ENCODE results near the gene RAB11FIP3.

RAB11FIP3 gene

DNA sequence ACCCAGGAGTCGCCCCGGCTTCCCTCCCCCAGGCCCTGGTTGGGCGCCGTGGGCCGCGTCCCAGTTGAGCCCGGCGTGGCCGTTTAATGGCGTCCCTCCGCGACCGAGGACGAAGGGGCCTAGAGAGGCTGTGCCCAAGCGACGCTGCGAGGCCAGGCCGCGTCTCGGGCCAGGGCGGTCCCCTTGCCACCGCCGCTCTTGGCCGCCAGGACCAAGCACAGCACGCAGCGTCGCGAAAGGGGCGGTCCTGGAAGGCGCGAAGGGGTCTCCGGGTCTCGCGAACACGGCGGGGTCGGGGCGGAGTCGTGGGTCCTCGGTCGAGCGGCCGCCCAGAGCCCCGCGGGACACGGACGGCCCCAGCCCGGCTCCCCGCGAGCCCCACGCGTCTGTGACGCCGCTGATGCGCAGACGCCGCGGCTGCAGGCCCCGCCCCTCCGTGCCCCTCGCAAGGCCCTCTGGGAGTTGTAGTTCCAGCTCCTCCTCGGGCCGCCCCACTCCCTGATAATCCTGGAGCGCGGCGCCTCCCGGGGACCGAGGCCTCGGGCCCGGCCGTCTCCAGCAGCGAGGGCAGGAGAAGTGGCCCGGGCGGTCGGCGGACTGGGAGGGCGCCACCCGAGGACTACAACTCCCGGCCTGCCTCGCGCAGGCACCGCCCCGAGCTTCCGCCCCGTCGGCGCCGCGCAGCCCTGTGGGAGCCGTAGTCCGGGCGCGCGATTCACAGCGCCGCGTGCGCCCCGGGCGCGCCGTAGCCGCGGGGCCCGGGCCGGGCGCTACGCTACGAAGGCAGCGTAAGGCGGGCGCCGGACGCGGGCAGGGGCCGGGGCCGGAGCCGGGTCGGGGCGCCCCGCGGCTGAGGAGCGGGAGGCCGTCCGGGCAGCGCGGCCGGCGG lies 101.8 kb downstream of the RAB11FIP3 start, which contains the start of gene CAPN15:
Gene CAPN15, plus strand, starts transcription at position 698 of the 889 bp plus-strand sequence. CDS start 19,127 bp downstream, outside the sequence.
- TF ChIP-seq, protein P1, sequence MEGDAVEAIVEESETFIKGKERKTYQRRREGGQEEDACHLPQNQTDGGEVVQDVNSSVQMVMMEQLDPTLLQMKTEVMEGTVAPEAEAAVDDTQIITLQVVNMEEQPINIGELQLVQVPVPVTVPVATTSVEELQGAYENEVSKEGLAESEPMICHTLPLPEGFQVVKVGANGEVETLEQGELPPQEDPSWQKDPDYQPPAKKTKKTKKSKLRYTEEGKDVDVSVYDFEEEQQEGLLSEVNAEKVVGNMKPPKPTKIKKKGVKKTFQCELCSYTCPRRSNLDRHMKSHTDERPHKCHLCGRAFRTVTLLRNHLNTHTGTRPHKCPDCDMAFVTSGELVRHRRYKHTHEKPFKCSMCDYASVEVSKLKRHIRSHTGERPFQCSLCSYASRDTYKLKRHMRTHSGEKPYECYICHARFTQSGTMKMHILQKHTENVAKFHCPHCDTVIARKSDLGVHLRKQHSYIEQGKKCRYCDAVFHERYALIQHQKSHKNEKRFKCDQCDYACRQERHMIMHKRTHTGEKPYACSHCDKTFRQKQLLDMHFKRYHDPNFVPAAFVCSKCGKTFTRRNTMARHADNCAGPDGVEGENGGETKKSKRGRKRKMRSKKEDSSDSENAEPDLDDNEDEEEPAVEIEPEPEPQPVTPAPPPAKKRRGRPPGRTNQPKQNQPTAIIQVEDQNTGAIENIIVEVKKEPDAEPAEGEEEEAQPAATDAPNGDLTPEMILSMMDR (conservative IDR thresholded peaks at IDR 0.05; ENCODE audit: control insufficient read depth, insufficient read depth, low read depth, low read length) = no peak
- peak within 1 kb of the TSS; percentile 74 for H3K4me3 ChIP-seq (ENCODE audit: control insufficient read depth, low read depth, low read length)
- peak; percentile 74 for DNase-seq (ENCODE audit: low read depth)

DNA sequence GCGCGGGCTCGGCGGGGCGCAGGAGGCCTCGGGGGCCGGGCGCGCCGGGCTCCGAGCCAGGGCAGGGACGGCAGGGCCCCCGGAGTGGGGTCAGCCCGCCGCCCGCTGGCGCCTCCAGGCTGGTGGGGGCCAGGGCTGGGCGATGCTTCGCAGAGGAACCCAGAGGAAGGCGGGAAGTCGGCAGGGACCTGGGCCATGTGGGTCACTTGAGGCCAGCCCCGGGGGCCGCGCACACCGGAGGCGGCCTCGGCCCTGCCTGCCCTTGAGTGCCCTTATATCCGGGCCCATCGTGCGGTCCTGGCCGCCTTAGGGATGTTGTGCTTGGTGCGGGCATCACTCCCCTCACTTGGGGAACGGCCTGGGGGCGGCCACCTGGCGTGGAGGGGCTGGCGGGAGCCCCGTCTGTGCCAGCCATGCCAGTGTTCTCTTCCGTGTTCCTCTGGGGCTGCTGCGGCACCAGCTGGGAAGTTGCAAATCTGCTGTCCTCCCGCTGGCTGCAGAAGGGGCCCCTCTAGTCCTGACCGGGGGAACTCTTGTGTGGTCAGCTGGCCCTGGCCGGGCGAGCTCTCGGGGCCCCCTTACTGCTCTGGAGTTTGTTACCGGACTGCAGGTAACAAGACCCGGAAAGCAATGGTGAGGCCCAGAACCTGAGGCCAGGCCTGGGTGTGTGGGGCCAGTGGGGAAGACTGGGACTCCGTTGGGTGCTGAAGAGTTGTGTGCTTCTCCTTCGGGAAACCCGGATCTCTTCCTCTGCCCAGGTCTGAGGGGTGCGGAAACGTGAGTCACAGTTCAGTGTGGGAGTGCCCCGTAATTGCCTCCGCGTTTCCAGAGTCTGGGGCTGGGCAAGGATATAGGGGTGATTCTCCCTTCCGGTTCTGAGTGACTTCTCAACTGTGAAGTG lies 102.9 kb downstream of the RAB11FIP3 start:
- TF ChIP-seq, protein P1 (conservative IDR thresholded peaks at IDR 0.05; ENCODE audit: control insufficient read depth, insufficient read depth, low read depth, low read length) = no peak
- peak; percentile 76 for DNase-seq (ENCODE audit: low read depth)
- peak overlapping the region; percentile 74 for H3K4me3 ChIP-seq (ENCODE audit: control insufficient read depth, low read depth, low read length)

DNA sequence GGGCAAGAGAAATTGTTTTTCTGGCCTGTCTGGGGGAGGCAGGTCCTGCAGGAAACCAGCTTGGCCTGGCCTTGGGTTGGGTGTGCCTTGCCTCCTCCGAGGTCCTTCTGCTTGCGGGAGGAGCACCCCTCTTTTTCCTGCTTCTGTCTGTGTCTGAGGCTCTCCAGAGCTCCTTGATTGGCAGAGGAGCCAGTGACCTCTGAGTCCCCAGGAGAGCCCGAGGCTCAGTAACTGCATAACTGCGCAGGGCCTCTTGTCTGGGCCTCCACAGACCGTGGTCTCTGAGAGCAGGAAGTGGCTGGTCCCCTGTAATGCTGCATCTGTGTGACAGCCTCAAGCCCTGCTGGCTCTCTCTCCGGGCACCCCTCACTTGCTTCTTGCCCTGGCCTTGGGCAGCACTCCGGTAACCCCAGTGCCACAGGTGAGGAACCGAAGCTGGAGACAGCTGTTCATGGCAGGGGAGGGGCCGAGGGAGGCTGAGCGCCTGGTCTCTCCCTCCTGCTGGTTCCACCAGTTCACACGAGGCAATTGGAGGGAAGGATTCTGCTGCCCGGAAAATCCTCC lies 103.6 kb downstream of the RAB11FIP3 start:
- TF ChIP-seq, protein P1 (conservative IDR thresholded peaks at IDR 0.05; ENCODE audit: control insufficient read depth, insufficient read depth, low read depth, low read length) = no peak
- peak overlapping the region; percentile 74 for H3K4me3 ChIP-seq (ENCODE audit: control insufficient read depth, low read depth, low read length)
- DNase-seq (ENCODE audit: low read depth) = peak; percentile 7

DNA sequence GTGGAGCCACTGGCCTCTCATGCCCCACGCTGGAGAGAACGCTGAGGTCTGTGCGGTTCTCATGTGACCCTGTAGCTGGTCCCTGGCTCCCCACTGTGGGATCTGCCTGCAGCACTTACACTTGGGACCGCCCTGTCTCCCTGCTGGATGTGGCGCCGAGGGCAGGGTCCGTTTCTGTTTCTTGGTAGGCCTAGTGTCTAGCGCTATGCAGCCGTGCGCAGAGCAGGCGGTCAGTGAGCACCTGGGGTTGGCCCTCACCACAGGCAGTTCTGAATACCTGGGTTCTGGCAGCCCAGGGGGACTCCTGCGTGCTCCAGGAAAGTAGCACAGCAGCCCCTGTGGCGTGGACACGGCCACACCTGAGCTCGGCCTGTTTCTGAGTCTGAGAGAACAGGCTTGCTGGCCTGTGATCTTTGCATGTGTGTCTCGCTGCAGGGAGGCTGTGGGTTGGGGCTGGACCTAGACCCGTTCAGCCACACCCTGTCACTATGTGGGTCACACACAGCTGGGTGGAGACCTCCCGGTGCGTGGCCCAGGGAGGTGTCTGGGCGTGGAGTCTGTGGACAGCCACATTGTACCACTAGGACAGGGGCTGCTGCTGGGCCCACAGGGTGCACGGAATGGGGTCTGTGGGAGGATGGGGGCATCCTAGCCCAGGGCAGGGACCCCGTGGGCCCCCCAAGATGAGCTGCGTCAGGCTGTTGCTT lies 104.8 kb downstream of the RAB11FIP3 start:
- TF ChIP-seq, protein P1 (conservative IDR thresholded peaks at IDR 0.05; ENCODE audit: control insufficient read depth, insufficient read depth, low read depth, low read length) = no peak
- no peak for DNase-seq (ENCODE audit: low read depth)

DNA sequence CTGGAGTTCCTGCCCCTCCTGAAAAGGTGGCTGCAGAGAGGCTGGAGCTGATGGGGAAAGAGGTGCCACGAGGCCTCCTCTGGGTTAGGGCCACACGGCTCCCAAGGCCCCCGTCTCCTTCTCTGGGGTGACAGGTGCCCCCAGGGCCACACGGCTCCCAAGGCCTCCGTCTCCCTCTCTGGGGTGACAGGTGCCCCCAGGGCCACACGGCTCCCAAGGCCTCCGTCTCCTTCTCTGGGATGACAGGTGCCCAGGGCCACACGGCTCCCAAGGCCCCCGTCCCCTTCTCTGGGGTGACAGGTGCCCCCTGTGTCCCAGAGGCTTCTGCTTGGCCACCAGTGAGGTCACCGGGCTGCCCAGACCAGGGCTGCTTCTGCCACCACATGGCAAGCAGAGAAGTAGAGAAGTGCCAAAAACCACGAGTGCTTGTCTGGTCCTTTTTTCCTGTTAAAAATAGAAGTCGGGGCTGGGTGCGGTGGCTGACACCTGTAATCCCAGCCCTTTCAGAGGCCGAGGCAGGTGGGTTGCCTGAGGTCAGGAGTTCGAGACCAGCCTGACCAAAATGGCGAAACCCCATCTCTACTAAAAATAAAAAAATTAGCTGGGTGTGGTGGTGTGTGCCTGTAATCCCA lies 106.2 kb downstream of the RAB11FIP3 start:
- TF ChIP-seq, protein P1 (conservative IDR thresholded peaks at IDR 0.05; ENCODE audit: control insufficient read depth, insufficient read depth, low read depth, low read length) = no peak
- H3K4me3 ChIP-seq (ENCODE audit: control insufficient read depth, low read depth, low read length) = no peak overlapping the region
- no peak for DNase-seq (ENCODE audit: low read depth)

More for the DNA sequence above, 104.8 kb downstream of the RAB11FIP3 start:
- H3K4me3 ChIP-seq (ENCODE audit: control insufficient read depth, low read depth, low read length) = no peak overlapping the region

Data from fibroblast of mammary gland (primary cell).